KMS-11 (cell line): ENCODE results near the gene TRPM1.
A peak's percentile ranks its signal among the peaks of the same experiment; 100 is the strongest.

Experiments
- H2AFZ ChIP-seq: fragments of 200-600 bp; sonication (generic); 2 replicates; pipeline ENCODE4 v1.6.1; 2016; ENCODE audit warnings: antibody characterized with exemption, mixed run types, low read depth
- H3K27ac ChIP-seq: fragments of 200-600 bp; sonication (generic); 2 replicates; pipeline ENCODE4 v1.6.1; 2016; ENCODE audit warnings: mild to moderate bottlenecking, mixed run types
- H3K27me3 ChIP-seq: fragments of 200-600 bp; sonication (generic); 2 replicates; pipeline ENCODE4 v1.6.1; 2017; ENCODE audit warnings: mild to moderate bottlenecking, low read depth, mixed run types, moderate library complexity; ENCODE audit not compliant: insufficient read depth
- H3K36me3 ChIP-seq: fragments of 200-600 bp; sonication (generic); 2 replicates; pipeline ENCODE4 v1.6.1; 2017; ENCODE audit warnings: mild to moderate bottlenecking, mixed run types; ENCODE audit not compliant: insufficient read depth
- H3K4me1 ChIP-seq: fragments of 200-600 bp; sonication (generic); 2 replicates; pipeline ENCODE4 v1.6.1; 2016; ENCODE audit warnings: mild to moderate bottlenecking, low read depth, mixed run types; ENCODE audit not compliant: poor library complexity, severe bottlenecking
- H3K4me2 ChIP-seq: fragments of 200-600 bp; sonication (generic); 2 replicates; pipeline ENCODE4 v1.7.0; 2016; ENCODE audit warnings: mild to moderate bottlenecking, mixed run types
- H3K4me3 ChIP-seq: fragments of 200-600 bp; sonication (generic); IDR thresholded peaks from 2 replicates; pipeline ENCODE4 v1.6.1; 2017; ENCODE audit warnings: low read depth, low read length, mixed read lengths; ENCODE audit not compliant: insufficient read depth
- H3K79me2 ChIP-seq: fragments of 200-600 bp; sonication (generic); 2 replicates; pipeline ENCODE4 v1.6.1; 2016; ENCODE audit warnings: low read depth, mixed run types; ENCODE audit not compliant: insufficient read depth
- H3K9ac ChIP-seq: fragments of 200-600 bp; sonication (generic); 2 replicates; pipeline ENCODE4 v1.6.1; 2016; ENCODE audit warnings: mild to moderate bottlenecking, mixed run types
- H4K20me1 ChIP-seq: fragments of 200-600 bp; sonication (generic); 2 replicates; pipeline ENCODE4 v1.6.1; 2016; ENCODE audit warnings: mild to moderate bottlenecking, mixed run types; ENCODE audit not compliant: insufficient read depth
- TF ChIP-seq, protein P1 (sequence below): fragments of 200-600 bp; sonication (generic); conservative IDR thresholded peaks from 2 replicates; pipeline ENCODE4 v1.6.1; 2017; ENCODE audit warnings: low read depth, mild to moderate bottlenecking, antibody characterized with exemption, low read length, moderate library complexity, mixed read lengths

The TRPM1 gene

GRCh38 chr15:31013863-31014607 lies 87.5 kb downstream of the TRPM1 start:
- Histone ChIP-seq H3K9ac (no peak overlapping the region), H3K36me3 (no peaks in the 10 kb centered on the region), H3K4me3 (no peak overlapping the region), H3K27me3 (no peaks in the 10 kb centered on the region), H2AFZ (peak overlapping the region; percentile 53), H3K79me2 (no peaks in the 10 kb centered on the region), H4K20me1 (no peaks in the 10 kb centered on the region), H3K4me2 (peak overlapping the region; percentile 30), H3K4me1 (peaks cover 48% of the 10 kb centered on the region), H3K27ac (peak overlapping the region; percentile 3; the same call in 1 of the 2 replicates)
- TF ChIP-seq, protein P1, sequence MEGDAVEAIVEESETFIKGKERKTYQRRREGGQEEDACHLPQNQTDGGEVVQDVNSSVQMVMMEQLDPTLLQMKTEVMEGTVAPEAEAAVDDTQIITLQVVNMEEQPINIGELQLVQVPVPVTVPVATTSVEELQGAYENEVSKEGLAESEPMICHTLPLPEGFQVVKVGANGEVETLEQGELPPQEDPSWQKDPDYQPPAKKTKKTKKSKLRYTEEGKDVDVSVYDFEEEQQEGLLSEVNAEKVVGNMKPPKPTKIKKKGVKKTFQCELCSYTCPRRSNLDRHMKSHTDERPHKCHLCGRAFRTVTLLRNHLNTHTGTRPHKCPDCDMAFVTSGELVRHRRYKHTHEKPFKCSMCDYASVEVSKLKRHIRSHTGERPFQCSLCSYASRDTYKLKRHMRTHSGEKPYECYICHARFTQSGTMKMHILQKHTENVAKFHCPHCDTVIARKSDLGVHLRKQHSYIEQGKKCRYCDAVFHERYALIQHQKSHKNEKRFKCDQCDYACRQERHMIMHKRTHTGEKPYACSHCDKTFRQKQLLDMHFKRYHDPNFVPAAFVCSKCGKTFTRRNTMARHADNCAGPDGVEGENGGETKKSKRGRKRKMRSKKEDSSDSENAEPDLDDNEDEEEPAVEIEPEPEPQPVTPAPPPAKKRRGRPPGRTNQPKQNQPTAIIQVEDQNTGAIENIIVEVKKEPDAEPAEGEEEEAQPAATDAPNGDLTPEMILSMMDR, result no peak

DNA sequence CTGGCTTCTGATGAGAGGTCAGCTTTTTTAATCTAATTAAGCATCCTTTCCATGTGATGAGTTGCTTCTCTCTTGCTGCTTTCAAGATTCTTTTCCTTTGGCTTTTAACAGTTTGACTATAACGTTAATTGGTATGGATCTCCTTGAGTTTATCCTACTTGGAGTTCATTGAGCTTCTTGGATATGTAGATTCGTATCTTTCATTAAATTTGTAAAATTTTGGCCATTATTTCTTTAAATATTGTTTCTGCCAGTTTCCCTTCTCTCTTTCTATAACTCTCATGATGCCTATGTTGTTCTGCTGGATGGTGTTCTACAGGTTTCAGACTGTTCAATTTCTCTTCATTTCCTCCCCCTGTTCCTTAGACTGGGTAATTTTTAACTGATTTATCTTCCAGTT lies 89.1 kb downstream of the TRPM1 start:
- no peak overlapping the region for H3K4me3 ChIP-seq
- H3K4me1 ChIP-seq, result peaks cover 59% of the 10 kb centered on the region
- H3K36me3 ChIP-seq, result no peaks in the 10 kb centered on the region

GRCh38 chr15:31010036-31010435 lies 91.5 kb downstream of the TRPM1 start:
- Histone ChIP-seq H3K27ac (no peak overlapping the region), H3K4me2 (no peak overlapping the region), H2AFZ (no peak overlapping the region), H3K4me3 (no peak overlapping the region), H3K27me3 (no peaks in the 10 kb centered on the region), H3K36me3 (no peaks in the 10 kb centered on the region), H4K20me1 (no peaks in the 10 kb centered on the region), H3K79me2 (no peaks in the 10 kb centered on the region), H3K9ac (no peak overlapping the region), H3K4me1 (peaks cover 64% of the 10 kb centered on the region)
- TF ChIP-seq, protein P1, result no peak

More for the DNA sequence above, 89.1 kb downstream of the TRPM1 start:
- Histone ChIP-seq H4K20me1 (no peaks in the 10 kb centered on the region), H3K27ac (no peak overlapping the region), H3K4me2 (no peak overlapping the region), H3K27me3 (no peaks in the 10 kb centered on the region), H2AFZ (no peak overlapping the region), H3K9ac (no peak overlapping the region), H3K79me2 (no peaks in the 10 kb centered on the region)
- TF ChIP-seq, protein P1, result no peak

DNA sequence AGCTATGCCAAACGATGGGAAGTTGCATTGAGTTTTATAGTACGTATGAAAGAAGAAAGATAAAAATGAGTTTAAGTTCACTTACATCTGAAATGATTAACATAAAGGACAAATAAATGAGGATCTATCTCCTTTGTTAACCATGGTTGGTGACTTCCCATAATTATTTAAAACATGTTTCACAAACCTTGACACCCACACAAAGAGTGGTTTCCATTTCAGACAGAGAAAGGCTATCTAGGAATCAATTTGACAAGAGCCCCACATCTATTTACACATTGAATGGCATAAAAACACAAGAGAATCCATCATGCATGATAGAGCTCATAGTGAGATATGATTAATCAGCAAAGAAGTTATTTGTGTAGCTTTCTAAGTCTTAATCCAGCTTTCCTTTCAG lies 95.9 kb downstream of the TRPM1 start:
- no peaks in the 10 kb centered on the region for H3K36me3 ChIP-seq
- H3K4me2 ChIP-seq, result peak overlapping the region; percentile 90; the same call in 1 of the 2 replicates
- H3K4me1 ChIP-seq, result peaks cover 80% of the 10 kb centered on the region
- no peak overlapping the region for H3K4me3 ChIP-seq
- H3K27ac ChIP-seq, result no peak overlapping the region
- H4K20me1 ChIP-seq, result no peaks in the 10 kb centered on the region
- no peaks in the 10 kb centered on the region for H3K79me2 ChIP-seq
- no peak overlapping the region for H2AFZ ChIP-seq
- no peak overlapping the region for H3K9ac ChIP-seq
- H3K27me3 ChIP-seq, result no peaks in the 10 kb centered on the region
- TF ChIP-seq, protein P1, result no peak
